ENCODE results near the gene GDF10.

DNA sequence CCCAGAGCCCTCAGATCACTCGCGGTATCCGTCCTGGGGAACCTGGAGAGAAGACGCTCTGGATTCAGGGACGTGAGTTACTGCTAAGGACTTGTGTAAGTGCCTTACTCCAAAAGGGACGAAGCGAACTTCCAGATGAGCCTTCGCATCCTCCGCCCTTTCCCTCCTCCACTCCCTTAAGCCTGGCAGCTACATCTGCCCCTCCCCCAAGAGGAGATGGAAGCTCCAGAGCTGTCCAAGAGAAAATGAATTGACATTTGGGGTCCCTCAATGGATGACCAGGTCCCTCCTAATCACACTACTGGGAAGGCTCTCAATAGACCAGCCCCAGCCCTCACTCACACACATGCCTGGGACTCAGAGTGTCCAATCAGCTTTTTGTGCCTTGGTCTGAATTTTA lies 31.3 kb upstream of the GDF10 start:
- TF ChIP-seq POLR2A (IDR thresholded peaks at IDR 0.05), result no peak
- no peak for TF ChIP-seq EP300 (IDR thresholded peaks at IDR 0.05)
- TF ChIP-seq, protein P1, sequence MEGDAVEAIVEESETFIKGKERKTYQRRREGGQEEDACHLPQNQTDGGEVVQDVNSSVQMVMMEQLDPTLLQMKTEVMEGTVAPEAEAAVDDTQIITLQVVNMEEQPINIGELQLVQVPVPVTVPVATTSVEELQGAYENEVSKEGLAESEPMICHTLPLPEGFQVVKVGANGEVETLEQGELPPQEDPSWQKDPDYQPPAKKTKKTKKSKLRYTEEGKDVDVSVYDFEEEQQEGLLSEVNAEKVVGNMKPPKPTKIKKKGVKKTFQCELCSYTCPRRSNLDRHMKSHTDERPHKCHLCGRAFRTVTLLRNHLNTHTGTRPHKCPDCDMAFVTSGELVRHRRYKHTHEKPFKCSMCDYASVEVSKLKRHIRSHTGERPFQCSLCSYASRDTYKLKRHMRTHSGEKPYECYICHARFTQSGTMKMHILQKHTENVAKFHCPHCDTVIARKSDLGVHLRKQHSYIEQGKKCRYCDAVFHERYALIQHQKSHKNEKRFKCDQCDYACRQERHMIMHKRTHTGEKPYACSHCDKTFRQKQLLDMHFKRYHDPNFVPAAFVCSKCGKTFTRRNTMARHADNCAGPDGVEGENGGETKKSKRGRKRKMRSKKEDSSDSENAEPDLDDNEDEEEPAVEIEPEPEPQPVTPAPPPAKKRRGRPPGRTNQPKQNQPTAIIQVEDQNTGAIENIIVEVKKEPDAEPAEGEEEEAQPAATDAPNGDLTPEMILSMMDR (IDR thresholded peaks at IDR 0.05), result no peak
- no peak for TF ChIP-seq POLR2AphosphoS5 (IDR thresholded peaks at IDR 0.05)
